GM20000 (cell line): ENCODE data around the gene TRIM15.
"Not testable (repeated sequence)": the region's sequence is repeated elsewhere in the genome, so short reads cannot be mapped to it uniquely, and the experiment has no call there.

Source experiments
- DNase-seq: peaks from one replicate; pipeline ENCODE4 v3.0.0; 2012; ENCODE audit warnings: low spot score
- TF ChIP-seq, protein P1 (sequence below): IDR thresholded peaks from 2 replicates; pipeline ENCODE4 v1.5.1; 2012; ENCODE audit warnings: mild to moderate bottlenecking, control low read depth; ENCODE audit errors: extremely low read depth, missing control alignments

Gene TRIM15

DNA sequence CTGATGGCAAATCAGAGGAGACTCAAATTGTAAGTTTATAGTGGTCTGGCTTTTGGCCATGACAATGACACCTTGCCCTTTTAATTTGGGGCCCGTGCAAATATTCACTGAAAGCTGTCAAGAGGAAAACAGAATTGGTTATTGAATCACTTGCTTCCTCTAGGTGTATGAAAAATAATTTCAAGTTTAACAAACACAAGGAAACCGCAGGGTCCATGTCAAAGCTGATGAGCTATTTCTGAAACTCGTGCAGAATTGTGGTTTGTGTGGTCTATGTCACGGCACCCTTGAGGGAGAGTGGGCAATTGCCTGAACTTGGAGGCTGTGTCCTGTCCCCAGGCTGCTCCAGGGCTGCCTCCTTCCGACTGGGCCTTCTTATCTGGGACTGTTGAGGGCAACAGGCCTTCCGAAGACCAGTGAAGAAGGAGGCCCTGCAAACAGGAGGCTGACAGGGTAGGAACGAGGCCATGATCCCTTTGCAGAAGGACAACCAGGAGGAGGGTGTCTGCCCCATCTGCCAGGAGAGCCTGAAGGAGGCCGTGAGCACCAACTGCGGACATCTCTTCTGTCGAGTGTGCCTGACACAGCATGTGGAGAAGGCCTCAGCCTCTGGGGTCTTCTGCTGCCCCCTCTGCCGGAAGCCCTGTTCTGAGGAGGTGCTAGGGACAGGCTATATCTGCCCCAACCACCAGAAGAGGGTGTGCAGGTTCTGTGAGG, 26.6 kb upstream of the TRIM15 start:
- no peak for DNase-seq

GRCh38 chr6:30140240-30140639, 23.1 kb upstream of the TRIM15 start:
- DNase-seq = not testable (repeated sequence)

More for the DNA sequence above, 26.6 kb upstream of the TRIM15 start:
- TF ChIP-seq, protein P1, sequence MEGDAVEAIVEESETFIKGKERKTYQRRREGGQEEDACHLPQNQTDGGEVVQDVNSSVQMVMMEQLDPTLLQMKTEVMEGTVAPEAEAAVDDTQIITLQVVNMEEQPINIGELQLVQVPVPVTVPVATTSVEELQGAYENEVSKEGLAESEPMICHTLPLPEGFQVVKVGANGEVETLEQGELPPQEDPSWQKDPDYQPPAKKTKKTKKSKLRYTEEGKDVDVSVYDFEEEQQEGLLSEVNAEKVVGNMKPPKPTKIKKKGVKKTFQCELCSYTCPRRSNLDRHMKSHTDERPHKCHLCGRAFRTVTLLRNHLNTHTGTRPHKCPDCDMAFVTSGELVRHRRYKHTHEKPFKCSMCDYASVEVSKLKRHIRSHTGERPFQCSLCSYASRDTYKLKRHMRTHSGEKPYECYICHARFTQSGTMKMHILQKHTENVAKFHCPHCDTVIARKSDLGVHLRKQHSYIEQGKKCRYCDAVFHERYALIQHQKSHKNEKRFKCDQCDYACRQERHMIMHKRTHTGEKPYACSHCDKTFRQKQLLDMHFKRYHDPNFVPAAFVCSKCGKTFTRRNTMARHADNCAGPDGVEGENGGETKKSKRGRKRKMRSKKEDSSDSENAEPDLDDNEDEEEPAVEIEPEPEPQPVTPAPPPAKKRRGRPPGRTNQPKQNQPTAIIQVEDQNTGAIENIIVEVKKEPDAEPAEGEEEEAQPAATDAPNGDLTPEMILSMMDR = no peak

DNA sequence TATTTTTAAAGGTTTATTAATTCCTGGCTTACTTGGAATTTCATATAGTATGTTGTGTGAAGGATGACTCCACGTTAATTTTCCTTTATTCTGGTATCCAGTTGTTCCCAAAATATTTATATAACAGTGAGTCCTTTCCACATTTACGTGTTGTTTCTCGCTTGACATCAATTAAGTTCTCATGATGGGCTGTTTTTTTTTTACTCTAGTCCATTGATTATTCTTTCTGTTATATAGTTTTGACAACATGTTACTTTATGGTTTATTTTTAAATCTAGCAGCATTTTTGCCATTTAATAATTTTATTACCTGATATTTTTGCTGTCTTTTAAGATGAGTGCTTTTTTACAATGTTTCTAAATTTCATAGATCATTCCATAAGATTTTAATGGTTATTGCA, 20.7 kb upstream of the TRIM15 start:
- TF ChIP-seq, protein P1 = no peak
- no peak for DNase-seq

- TF ChIP-seq, protein P1 = no peak
- no peak for DNase-seq
Observed at GRCh38 chr6:30143780-30144179, 19.6 kb upstream of the TRIM15 start.

GRCh38 chr6:30144811-30145210, 18.5 kb upstream of the TRIM15 start:
- TF ChIP-seq, protein P1 = no peak
- no peak for DNase-seq

DNA sequence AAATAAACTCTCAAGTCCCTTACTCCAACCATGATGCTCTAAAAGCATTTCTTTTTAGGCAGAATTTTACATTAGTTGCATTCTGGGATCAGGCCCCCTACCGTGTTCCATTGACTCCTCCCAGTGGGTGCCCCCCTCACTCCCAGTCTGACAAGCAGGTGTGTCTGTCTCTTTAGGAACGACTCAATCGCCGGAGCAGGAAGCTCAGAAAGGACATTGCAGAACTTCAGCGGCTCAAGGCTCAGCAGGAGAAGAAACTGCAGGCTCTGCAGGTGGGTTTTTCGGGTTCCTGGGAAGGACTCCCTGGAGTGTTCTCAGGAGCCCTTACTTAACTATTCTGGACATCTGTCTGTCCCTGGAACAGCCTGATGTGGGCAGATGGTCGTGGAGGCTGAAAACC, 17.5 kb upstream of the TRIM15 start:
- TF ChIP-seq, protein P1 = no peak
- no peak for DNase-seq

DNA sequence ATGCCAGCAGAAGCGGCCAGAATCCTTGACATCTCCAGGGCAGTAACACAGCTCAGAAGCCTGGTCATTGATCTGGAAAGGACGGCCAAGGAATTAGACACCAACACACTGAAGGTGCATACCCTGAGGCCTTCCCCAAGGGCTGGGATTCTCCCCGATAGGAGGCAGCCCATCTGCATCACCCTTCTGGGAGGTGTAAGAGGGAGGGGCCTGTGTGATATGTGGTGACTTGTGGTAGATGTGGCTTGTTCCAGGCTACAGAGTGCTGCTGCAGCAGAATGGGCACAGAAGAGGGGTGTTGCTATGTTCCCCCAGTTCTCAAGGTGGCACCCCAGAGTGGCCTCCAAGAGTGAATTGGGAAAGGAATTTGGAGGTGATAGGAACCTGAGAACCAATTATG, 16.2 kb upstream of the TRIM15 start:
- TF ChIP-seq, protein P1 = no peak
- no peak for DNase-seq

GRCh38 chr6:30149234-30149633, 14.1 kb upstream of the TRIM15 start:
- DNase-seq = no peak

More at GRCh38 chr6:30149234-30149633, 14.1 kb upstream of the TRIM15 start:
- TF ChIP-seq, protein P1 = no peak
